Panc1 (cell line): Measurements from ENCODE around the gene INTS1. TPM values are rescaled to one million over a fixed set of nuclear protein-coding genes. Genes with fewer than 3 reads are reported as not detected.

Source experiments
- ATAC-seq: fragments of 200-7000 bp; cut with Tn5 transposase; 2 replicates; pipeline ENCODE4 v1.9.1; 2020; ENCODE audit warnings: mild to moderate bottlenecking, moderate library complexity
- BruUV-seq: library from RNA; stranded (reverse); fragments of 400-500 nt; replicated peaks from 2 replicates; lab custom pipeline; 2021; lab: Mats Ljungman, UMichigan
- CTCF ChIA-PET: fragments of 300-600 bp; sonication (Branson Sonifier 250); formaldehyde crosslinking; loops from one replicate; lab custom pipeline; 2022; ENCODE audit warnings: antibody characterized with exemption; lab: Charles Lee
- POLR2A ChIA-PET: fragments of 300-600 bp; sonication (Branson Sonifier 250); formaldehyde crosslinking; loops from one replicate; lab custom pipeline; 2022; ENCODE audit warnings: antibody characterized with exemption; lab: Charles Lee
- DNase-seq: peaks from one replicate; pipeline ENCODE4 v3.0.0-alpha.2; 2010; ENCODE audit warnings: low read depth, low spot score
- H3K27ac ChIP-seq: 2 replicates; pipeline ENCODE4 v1.5.1; 2011; ENCODE audit warnings: mild to moderate bottlenecking, low read length, inconsistent platforms
- H3K27me3 ChIP-seq: fragments of 200-500 bp; sonication (Bioruptor generic); 2 replicates; pipeline ENCODE4 v1.6.0; 2014; ENCODE audit warnings: low read length, inconsistent platforms; ENCODE audit not compliant: control insufficient read depth, insufficient read depth
- H3K36me3 ChIP-seq: fragments of 200-500 bp; sonication (Bioruptor generic); 2 replicates; pipeline ENCODE4 v1.5.1; 2014; ENCODE audit warnings: inconsistent platforms, mild to moderate bottlenecking, low read length, moderate library complexity; ENCODE audit not compliant: control insufficient read depth, insufficient read depth
- H3K4me1 ChIP-seq: 2 replicates; pipeline ENCODE4 v1.5.1; 2011; ENCODE audit warnings: inconsistent platforms, mild to moderate bottlenecking, low read length, moderate library complexity; ENCODE audit not compliant: control insufficient read depth, insufficient read depth
- H3K4me3 ChIP-seq, 2 experiments: 2 replicates each; pipeline ENCODE4 v1.5.1; 2011 to 2012; ENCODE audit warnings: low read depth in 2 of 2, low read length in 2 of 2, mild to moderate bottlenecking in 2 of 2, inconsistent platforms in 1 of 2, moderate library complexity in 1 of 2
- H3K9me3 ChIP-seq: fragments of 200-500 bp; sonication (Bioruptor generic); 2 replicates; pipeline ENCODE4 v1.5.1; 2014; ENCODE audit warnings: low read depth, mild to moderate bottlenecking, inconsistent platforms, low read length, moderate library complexity; ENCODE audit not compliant: control insufficient read depth, insufficient read depth
- CTCF ChIP-seq: fragments of 450-650 bp; IDR thresholded peaks from 2 replicates; pipeline ENCODE4 v1.5.1; 2017; ENCODE audit warnings: mild to moderate bottlenecking
- POLR2AphosphoS5 ChIP-seq: IDR thresholded peaks from 2 replicates; pipeline ENCODE4 v1.6.1; 2012; ENCODE audit warnings: mild to moderate bottlenecking, low read depth, low read length, moderate library complexity
- REST ChIP-seq, 2 experiments: IDR thresholded peaks; 2 replicates each; pipeline ENCODE4 v1.6.1; 2011 to 2012; ENCODE audit warnings: low read depth in 2 of 2, control low read depth in 1 of 2, low read length in 1 of 2, mild to moderate bottlenecking in 1 of 2, moderate library complexity in 1 of 2; ENCODE audit not compliant: insufficient read depth in 1 of 2
- SIN3A ChIP-seq: IDR thresholded peaks from 2 replicates; pipeline ENCODE4 v1.6.1; 2012; ENCODE audit warnings: low read depth, mild to moderate bottlenecking, low read length, moderate library complexity, borderline replicate concordance; ENCODE audit not compliant: insufficient read depth
- TCF7L2 ChIP-seq: IDR thresholded peaks from 2 replicates; pipeline ENCODE4 v1.6.1; 2011; ENCODE audit warnings: mild to moderate bottlenecking, low read depth, low read length, inconsistent platforms
- in situ Hi-C: cut with HindIII; loops from 2 replicates; pipeline ENCODE4 v1.10.0; 2016; ENCODE audit warnings: low sequenced_read_pairs, low pct_unique_long_range_greater_than_20kb
- intact Hi-C: fragments of 100-400 bp; cut with micrococcal nuclease; formaldehyde crosslinking; loops from one replicate; pipeline ENCODE4 v1.10.0; 2022; ENCODE audit not compliant: unreplicated experiment
- total RNA-seq: library from RNA; stranded (reverse); gene quantifications from one replicate; pipeline ENCODE4 v1.2.1, GENCODE V29; 2021; ENCODE audit not compliant: unreplicated experiment

The INTS1 gene
- total RNA-seq, 1 experiment from 2014 or later: 173 TPM

- in situ Hi-C loops (no loop called here), intact Hi-C loops (no loop called here)
- Histone ChIP-seq H3K9me3 (no peaks in the 10 kb centered on the region), H3K36me3 (peaks cover 4% of the 10 kb centered on the region), H3K4me3 (no peak overlapping the region), H3K27ac (no peak overlapping the region), H3K4me1 (no peaks in the 10 kb centered on the region), H3K27me3 (no peaks in the 10 kb centered on the region)
- POLR2A ChIA-PET: no interaction called here
- DNase-seq (no peak), ATAC-seq (no peak)
- CTCF ChIA-PET: no interaction called here
- no TSS peak for BruUV-seq
- no peak for TF ChIP-seq SIN3A
- TF ChIP-seq TCF7L2: no peak
- no peak for TF ChIP-seq REST (IDR thresholded peaks at IDR 0.05; ENCODE audit: insufficient read depth in 1 of 2, low read depth in 2 of 2, low read length in 1 of 2)
- no peak for TF ChIP-seq POLR2AphosphoS5
These were observed 20.4 kb downstream of the INTS1 start for GRCh38 chr7:1483536-1484505.

GRCh38 chr7:1483079-1483478 lies 21.1 kb downstream of the INTS1 start:
- peaks cover 3% of the 10 kb centered on the region for H3K36me3 ChIP-seq
- no peak overlapping the region for H3K4me3 ChIP-seq
- no peak for TF ChIP-seq POLR2AphosphoS5
- no peak for TF ChIP-seq CTCF
- no peak for TF ChIP-seq REST (IDR thresholded peaks at IDR 0.05; ENCODE audit: insufficient read depth in 1 of 2, low read depth in 2 of 2, low read length in 1 of 2)
- no peak for TF ChIP-seq TCF7L2
- no peak for TF ChIP-seq SIN3A
- DNase-seq (no peak), ATAC-seq (no peak)
- no peaks in the 10 kb centered on the region for H3K4me1 ChIP-seq
- intact Hi-C loops: no loop called here
- H3K9me3 ChIP-seq: no peaks in the 10 kb centered on the region
- BruUV-seq: no TSS peak
- in situ Hi-C loops: no loop called here
- ChIA-PET CTCF (no interaction called here), POLR2A (no interaction called here)
- H3K27me3 ChIP-seq: no peaks in the 10 kb centered on the region
- no peak overlapping the region for H3K27ac ChIP-seq
